ENCODE data around the gene RAB7A. TPM values are rescaled to one million over a fixed set of nuclear protein-coding genes. Genes with fewer than 3 reads are reported as not detected.
A peak's percentile ranks its signal among the peaks of the same experiment; 100 is the strongest.

The RAB7A gene
- total RNA-seq, 1 donor from 2014 or later = 122 TPM

GRCh38 chr3:128706086-128706615, 19.8 kb upstream of the RAB7A start:
- no peak overlapping the region for H3K27ac ChIP-seq
- no peaks in the 10 kb centered on the region for H3K36me3 ChIP-seq
- H3K4me1 ChIP-seq = no peaks in the 10 kb centered on the region
- intact Hi-C loops (cut with DNase I) = no loop called here
- no peak for DNase-seq (ENCODE audit: extremely low spot score in 2 of 2)
- no peaks in the 10 kb centered on the region for H3K27me3 ChIP-seq
- H3K4me3 ChIP-seq = no peak overlapping the region
- no peaks in the 10 kb centered on the region for H3K9me3 ChIP-seq
- TF ChIP-seq POLR2AphosphoS5 (IDR thresholded peaks at IDR 0.05; ENCODE audit: insufficient read depth in 1 of 2, low read depth in 1 of 2) = no peak
- TF ChIP-seq POLR2A (IDR thresholded peaks at IDR 0.05) = no peak
- no peak for TF ChIP-seq CTCF (IDR thresholded peaks at IDR 0.05)

- Histone ChIP-seq H3K27ac (no peak overlapping the region), H3K4me1 (no peaks in the 10 kb centered on the region), H3K27me3 (no peaks in the 10 kb centered on the region), H3K36me3 (no peaks in the 10 kb centered on the region), H3K9me3 (no peaks in the 10 kb centered on the region), H3K4me3 (no peak overlapping the region)
- no peak for DNase-seq (ENCODE audit: extremely low spot score in 2 of 2)
- intact Hi-C loops (cut with DNase I) = no loop called here
- TF ChIP-seq POLR2A (IDR thresholded peaks at IDR 0.05) = no peak
- no peak for TF ChIP-seq POLR2AphosphoS5 (IDR thresholded peaks at IDR 0.05; ENCODE audit: insufficient read depth in 1 of 2, low read depth in 1 of 2)
- no peak for TF ChIP-seq CTCF (IDR thresholded peaks at IDR 0.05)
These were observed 18.0 kb upstream of the RAB7A start for GRCh38 chr3:128707928-128708494.

GRCh38 chr3:128709038-128709437, 16.9 kb upstream of the RAB7A start:
- TF ChIP-seq POLR2AphosphoS5 (IDR thresholded peaks at IDR 0.05; ENCODE audit: insufficient read depth in 1 of 2, low read depth in 1 of 2) (no peak), POLR2A (IDR thresholded peaks at IDR 0.05) (no peak), CTCF (IDR thresholded peaks at IDR 0.05) (no peak)
- DNase-seq (ENCODE audit: extremely low spot score in 2 of 2) = no peak
- H3K27ac ChIP-seq = no peak overlapping the region

GRCh38 chr3:128709506-128710210, 16.3 kb upstream of the RAB7A start:
- Histone ChIP-seq H3K27ac (peak overlapping the region; percentile 20), H3K36me3 (no peaks in the 10 kb centered on the region), H3K27me3 (no peaks in the 10 kb centered on the region), H3K4me3 (no peak overlapping the region), H3K9me3 (no peaks in the 10 kb centered on the region), H3K4me1 (no peaks in the 10 kb centered on the region)
- TF ChIP-seq POLR2AphosphoS5 (IDR thresholded peaks at IDR 0.05; ENCODE audit: insufficient read depth in 1 of 2, low read depth in 1 of 2) (peak in 1 of 2 donors; percentile 83), CTCF (IDR thresholded peaks at IDR 0.05) (no peak), POLR2A (IDR thresholded peaks at IDR 0.05) (no peak)
- DNase-seq (ENCODE audit: extremely low spot score in 2 of 2) = no peak
- intact Hi-C loops (cut with DNase I) = no loop called here

More at GRCh38 chr3:128709038-128709437, 16.9 kb upstream of the RAB7A start:
- Histone ChIP-seq H3K36me3 (no peaks in the 10 kb centered on the region), H3K4me3 (no peak overlapping the region), H3K27me3 (no peaks in the 10 kb centered on the region), H3K4me1 (no peaks in the 10 kb centered on the region), H3K9me3 (no peaks in the 10 kb centered on the region)
- intact Hi-C loops (cut with DNase I) = no loop called here
